ENCODE data around the gene SH3D19.
"Not testable (repeated sequence)": the region's sequence is repeated elsewhere in the genome, so short reads cannot be mapped to it uniquely, and the experiment has no call there.

The SH3D19 gene

DNA sequence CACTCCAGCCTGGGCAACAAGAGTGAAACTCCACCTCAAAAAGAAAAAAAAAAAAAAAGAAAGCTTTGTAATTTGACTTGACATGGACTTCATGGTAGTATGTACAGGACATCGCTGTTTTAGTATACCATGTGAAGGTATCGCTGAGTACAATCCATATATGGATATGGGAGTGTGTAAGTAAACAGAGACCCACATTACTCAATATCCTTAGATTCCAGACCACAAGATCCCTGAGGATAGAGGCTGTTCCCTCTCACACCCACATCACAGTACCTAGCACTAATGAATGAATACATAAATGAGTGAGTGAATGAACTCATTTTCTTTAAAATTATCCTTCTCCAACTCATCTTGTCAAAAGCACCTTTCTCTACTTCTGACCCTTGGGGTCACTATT is 234.4 kb downstream of the SH3D19 start:
- no peak for FAIRE-seq

DNA sequence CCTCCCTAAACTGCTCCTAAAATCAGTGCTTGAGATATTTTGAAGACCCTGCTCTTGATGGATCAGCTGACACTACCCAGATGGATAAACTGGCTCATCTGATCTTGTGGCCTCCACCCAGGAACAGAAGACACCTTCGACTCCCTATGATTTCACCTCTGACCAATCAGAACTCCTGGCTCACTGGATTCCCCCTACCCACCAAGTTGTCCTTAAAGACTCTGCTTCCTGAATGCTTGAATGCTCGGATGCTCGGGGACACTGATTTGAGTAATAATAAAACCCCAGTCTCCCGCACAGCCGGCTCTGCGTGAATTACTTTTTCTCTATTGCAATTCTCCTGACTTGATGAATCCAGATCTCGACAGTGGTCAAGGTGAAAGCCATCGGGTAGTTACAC is 237.9 kb downstream of the SH3D19 start:
- FAIRE-seq: no peak

DNA sequence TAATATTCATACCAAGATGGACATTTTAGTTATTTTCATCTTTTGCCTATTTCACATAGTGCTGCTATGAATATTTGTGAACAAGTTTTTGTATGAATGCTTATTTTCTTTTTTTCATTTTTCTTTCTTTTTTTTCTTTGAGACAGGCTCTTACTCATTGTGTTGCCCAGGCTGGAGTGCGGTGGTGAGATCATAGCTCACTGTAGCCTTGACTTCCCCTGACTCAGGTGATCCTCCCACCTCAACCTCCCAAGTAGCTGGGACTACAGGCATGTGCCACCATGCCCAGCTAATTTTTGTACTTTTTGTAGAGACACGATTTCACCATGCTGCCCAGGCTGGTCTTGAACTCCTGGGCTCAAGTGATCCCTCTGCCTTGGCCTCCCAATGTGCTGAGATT is 247.4 kb downstream of the SH3D19 start:
- FAIRE-seq: not testable (repeated sequence)

DNA sequence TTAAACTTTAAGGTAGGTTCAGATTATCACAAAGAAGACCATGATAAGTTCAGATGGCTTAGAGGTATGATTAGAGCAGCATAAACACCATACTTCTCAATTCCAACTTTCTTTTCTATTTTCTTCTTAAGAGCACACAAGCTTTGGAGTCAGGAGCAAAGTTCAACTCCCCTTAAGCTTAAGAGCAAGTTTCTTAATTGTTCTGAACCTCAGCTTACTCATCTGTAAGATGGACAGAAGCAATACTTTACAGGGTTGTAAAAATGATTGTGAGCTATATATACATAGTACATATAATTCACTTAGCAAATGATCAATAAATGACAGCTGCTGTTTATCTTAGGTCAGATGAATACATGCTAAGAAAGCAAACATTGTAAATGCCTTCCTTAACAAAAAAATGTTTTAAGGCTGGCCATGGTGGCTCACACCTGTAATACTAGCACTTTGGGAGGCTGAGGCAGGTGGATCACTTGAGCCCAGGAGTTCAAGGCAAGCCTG is 250.9 kb downstream of the SH3D19 start:
- FAIRE-seq: no peak

Measured in colon (tissue), 2 donors.